TTC549 (cell line): ENCODE results near the gene MIB1.

Source experiments
- FAIRE-seq: peaks from 2 replicates; lab custom pipeline; 2012; peaks lifted over from hg19 to GRCh38; lab: Jason Lieb, UNC

MIB1 gene

GRCh38 chr18:21820033-21820810, 79.6 kb downstream of the MIB1 start:
- FAIRE-seq: peak; percentile 87

GRCh38 chr18:21820811-21821143, 80.2 kb downstream of the MIB1 start:
- FAIRE-seq: no peak

- FAIRE-seq: no peak
These were observed 83.3 kb downstream of the MIB1 start for GRCh38 chr18:21823848-21824247.

- no peak for FAIRE-seq
These were observed 85.6 kb downstream of the MIB1 start for GRCh38 chr18:21826196-21826595.

GRCh38 chr18:21826641-21827302, 86.2 kb downstream of the MIB1 start:
- no peak for FAIRE-seq

GRCh38 chr18:21830532-21830931, 89.9 kb downstream of the MIB1 start:
- FAIRE-seq: no peak

GRCh38 chr18:21831413-21831831, 90.8 kb downstream of the MIB1 start:
- no peak for FAIRE-seq

GRCh38 chr18:21833604-21834298, 93.2 kb downstream of the MIB1 start:
- no peak for FAIRE-seq

GRCh38 chr18:21834299-21834660, 93.7 kb downstream of the MIB1 start:
- no peak for FAIRE-seq

GRCh38 chr18:21841570-21841969, 101.0 kb downstream of the MIB1 start:
- FAIRE-seq: no peak

GRCh38 chr18:21843341-21843740, 102.7 kb downstream of the MIB1 start:
- no peak for FAIRE-seq

- peak; percentile 77 for FAIRE-seq
These were observed 110.9 kb downstream of the MIB1 start for GRCh38 chr18:21851327-21851961.

GRCh38 chr18:21853016-21853415, 112.4 kb downstream of the MIB1 start:
- FAIRE-seq: no peak

GRCh38 chr18:21853775-21854552, 113.4 kb downstream of the MIB1 start:
- no peak for FAIRE-seq

GRCh38 chr18:21855432-21855831, 114.8 kb downstream of the MIB1 start:
- FAIRE-seq: no peak

- FAIRE-seq: no peak
These were observed 117.3 kb downstream of the MIB1 start for GRCh38 chr18:21857871-21858270.

GRCh38 chr18:21858544-21858943, 118.0 kb downstream of the MIB1 start:
- no peak for FAIRE-seq

- peak; percentile 17 for FAIRE-seq
These were observed 123.8 kb downstream of the MIB1 start for GRCh38 chr18:21864386-21864785.

GRCh38 chr18:21865043-21865442, 124.5 kb downstream of the MIB1 start:
- FAIRE-seq: no peak

- no peak for FAIRE-seq
These were observed 128.2 kb downstream of the MIB1 start for GRCh38 chr18:21868770-21869169.

GRCh38 chr18:21889570-21889969, 149.0 kb downstream of the MIB1 start:
- FAIRE-seq: no peak
